GM23338 (cell line): ENCODE data around the gene SLC66A1. TPM values are rescaled to one million over a fixed set of nuclear protein-coding genes. Genes with fewer than 3 reads are reported as not detected.
A peak's percentile ranks its signal among the peaks of the same experiment; 100 is the strongest.

Experiments
- ATAC-seq: fragments of 200-7000 bp; cut with Tn5 transposase; 3 replicates; pipeline ENCODE4 v1.9.1; 2020
- DNase-seq: peaks from one replicate; pipeline ENCODE4 v3.0.0-alpha.2; 2015; ENCODE audit warnings: low spot score
- H2AFZ ChIP-seq: fragments of 200-600 bp; sonication (generic); 2 replicates; pipeline ENCODE4 v1.8.0; 2016; ENCODE audit warnings: antibody characterized with exemption, mild to moderate bottlenecking, moderate library complexity
- H3F3A ChIP-seq: fragments of 200-600 bp; sonication (generic); replicated peaks from 2 replicates; pipeline ENCODE4 v1.8.0; 2017; ENCODE audit warnings: antibody characterized with exemption, mixed run types, low read depth
- H3K27ac ChIP-seq: fragments of 200-600 bp; sonication (generic); 2 replicates; pipeline ENCODE4 v1.6.1; 2016; ENCODE audit warnings: low read depth
- H3K27me3 ChIP-seq: fragments of 200-600 bp; sonication (generic); 2 replicates; pipeline ENCODE4 v1.8.0; 2016; ENCODE audit warnings: mild to moderate bottlenecking, mixed run types, moderate library complexity; ENCODE audit not compliant: insufficient read depth
- H3K36me3 ChIP-seq: fragments of 200-600 bp; sonication (generic); 2 replicates; pipeline ENCODE4 v1.8.0; 2016; ENCODE audit warnings: mild to moderate bottlenecking; ENCODE audit not compliant: insufficient read depth
- H3K4me1 ChIP-seq: fragments of 200-600 bp; sonication (generic); 2 replicates; pipeline ENCODE4 v1.8.0; 2016; ENCODE audit warnings: mild to moderate bottlenecking, moderate library complexity; ENCODE audit not compliant: insufficient read depth
- H3K4me2 ChIP-seq: fragments of 200-600 bp; sonication (generic); 2 replicates; pipeline ENCODE4 v1.7.1; 2017; ENCODE audit warnings: mixed run types
- H3K4me3 ChIP-seq: fragments of 200-600 bp; sonication (generic); 2 replicates; pipeline ENCODE4 v1.6.1; 2016; ENCODE audit warnings: mixed run types
- H3K79me2 ChIP-seq: fragments of 200-600 bp; sonication (generic); replicated peaks from 2 replicates; pipeline ENCODE4 v1.8.0; 2017; ENCODE audit warnings: mild to moderate bottlenecking; ENCODE audit not compliant: insufficient read depth
- H3K9me2 ChIP-seq: fragments of 200-600 bp; sonication (generic); 2 replicates; pipeline ENCODE4 v1.8.0; 2017; ENCODE audit not compliant: insufficient read depth
- H4K20me1 ChIP-seq: fragments of 200-600 bp; sonication (generic); replicated peaks from 2 replicates; pipeline ENCODE4 v1.8.0; 2017; ENCODE audit warnings: mild to moderate bottlenecking; ENCODE audit not compliant: insufficient read depth
- H3K27ac Mint-ChIP-seq: 2 replicates; pipeline ENCODE4 v1.8.0; 2020; ENCODE audit warnings: inconsistent platforms, mild to moderate bottlenecking, moderate library complexity, mixed read lengths
- H3K27me3 Mint-ChIP-seq: 3 replicates; pipeline ENCODE4 v1.8.0; 2022; ENCODE audit warnings: low read depth, mild to moderate bottlenecking, moderate library complexity, mixed read lengths, inconsistent platforms; ENCODE audit not compliant: insufficient read depth, poor library complexity
- H3K36me3 Mint-ChIP-seq: 3 replicates; pipeline ENCODE4 v1.8.0; 2021; ENCODE audit warnings: low read depth, mild to moderate bottlenecking, inconsistent platforms, moderate library complexity, mixed read lengths
- H3K4me1 Mint-ChIP-seq: 3 replicates; pipeline ENCODE4 v1.8.0; 2020; ENCODE audit warnings: mild to moderate bottlenecking, inconsistent platforms, mixed read lengths
- H3K4me3 Mint-ChIP-seq: 3 replicates; pipeline ENCODE4 v1.8.0; 2021; ENCODE audit warnings: moderate library complexity, mild to moderate bottlenecking, inconsistent platforms, mixed read lengths
- H3K9me3 Mint-ChIP-seq: 3 replicates; pipeline ENCODE4 v1.8.0; 2020; ENCODE audit warnings: moderate library complexity, mild to moderate bottlenecking, inconsistent platforms, mixed read lengths
- CREB1 ChIP-seq: fragments of 250-450 bp; sonication (Bioruptor Pico); IDR thresholded peaks from 2 replicates; pipeline ENCODE4 v1.5.0; 2020; ENCODE audit warnings: low read depth, mild to moderate bottlenecking, moderate library complexity
- CTCF ChIP-seq, 2 experiments: fragments of 200-600 bp in 1 of 2; sonication (generic) in 1 of 2; conservative IDR thresholded peaks; 2 replicates each; pipeline versions ENCODE4 v1.5.1 to v1.6.1; 2016 to 2017; ENCODE audit warnings: antibody characterized with exemption in 2 of 2, low read depth in 2 of 2, mild to moderate bottlenecking in 2 of 2, moderate library complexity in 1 of 2
- POLR2AphosphoS5 ChIP-seq: IDR thresholded peaks from 2 replicates; pipeline ENCODE4 v1.6.1; 2016; ENCODE audit warnings: antibody characterized with exemption, low read depth
- REST ChIP-seq: IDR thresholded peaks from one replicate; pipeline ENCODE4 v1.6.1; 2018; ENCODE audit warnings: antibody characterized with exemption; ENCODE audit not compliant: unreplicated experiment
- STAT1 ChIP-seq: IDR thresholded peaks from one replicate; pipeline ENCODE4 v1.6.1; 2016; ENCODE audit warnings: antibody characterized with exemption; ENCODE audit not compliant: unreplicated experiment
- ZNF114 ChIP-seq: fragments of 250-450 bp; sonication (Bioruptor Pico); IDR thresholded peaks from 2 replicates; pipeline ENCODE4 v1.5.0; 2020; ENCODE audit warnings: mild to moderate bottlenecking, moderate library complexity
- ZNF462 ChIP-seq: fragments of 250-450 bp; sonication (Bioruptor Pico); IDR thresholded peaks from 2 replicates; pipeline ENCODE4 v1.5.0; 2020; ENCODE audit warnings: mild to moderate bottlenecking, moderate library complexity
- long read RNA-seq: library from polyadenylated mRNA; unstranded; transcript quantifications from one replicate; pipeline ENCODE4 v2.0.0, GENCODE V29; 2020; ENCODE audit not compliant: unreplicated experiment
- polyA plus RNA-seq: library from polyadenylated mRNA; unstranded; fragments of >200 nt; fragmentation: Nextera tagmentation; extraction: Ambion mirVana; gene quantifications from 2 replicates; pipeline ENCODE4 v1.2.1, GENCODE V29; 2016
- total RNA-seq: library from RNA; depleted of rRNA; stranded (reverse); fragments of >200 nt; shearing (Covaris generic); gene quantifications from 2 replicates; pipeline ENCODE4 v1.2.3, GENCODE V29; 2014; rRNA removed

The SLC66A1 gene
- total RNA-seq (19.7 and 24.4 TPM in 2 replicates), polyA plus RNA-seq (6.9 and 8.6 TPM in 2 replicates)
- long read RNA-seq, partial matches to known transcripts: 3 of 8 reads
- long read RNA-seq, other reads (novel, unspliced or antisense): 0 of 8 reads

GRCh38 chr1:19311931-19312781 is at the start of gene SLC66A1, which contains the start of gene AKR7A2:
TSS of gene SLC66A1 (plus strand) at chr1:19312326. CDS start at chr1:19317678, 5,352 bp downstream.
TSS of gene AKR7A2 (minus strand) at chr1:19312144. CDS start at chr1:19312124, 20 bp downstream.
- Histone ChIP-seq H3F3A (no peaks in the 10 kb centered on the region), H4K20me1 (0 out of 2 replicates have a peak, but pooled peaks cover 3% of the 10 kb centered on the region), H3K27ac (no peak within 1 kb of the TSS), H3K4me1 (0 out of 2 replicates have a peak, but pooled peaks cover 8% of the 10 kb centered on the region), H3K36me3 (no peaks in the 10 kb centered on the region), H3K4me3 (peak within 1 kb of the TSS; percentile 92), H2AFZ (peak within 1 kb of the TSS; percentile 76), H3K27me3 (peaks cover 10% of the 10 kb centered on the region), H3K79me2 (no peaks in the 10 kb centered on the region; the same call in 1 of the 2 replicates), H3K4me2 (peak within 1 kb of the TSS; percentile 96), H3K9me2 (no peaks in the 10 kb centered on the region)
- peak; percentile 87 for ATAC-seq
- peak within 1 kb of the TSS; percentile 84 for H3K4me3 Mint-ChIP-seq
- no peak within 1 kb of the TSS for H3K27ac Mint-ChIP-seq
- H3K27me3 Mint-ChIP-seq: peaks cover 5% of the 10 kb centered on the region
- DNase-seq: peak; percentile 95
- TF ChIP-seq CREB1 (CRISPR knock-in tag): no peak
- TF ChIP-seq POLR2AphosphoS5: peak; percentile 80
- peaks cover 19% of the 10 kb centered on the region for H3K4me1 Mint-ChIP-seq
- no peaks in the 10 kb centered on the region for H3K9me3 Mint-ChIP-seq
- peaks cover 12% of the 10 kb centered on the region for H3K36me3 Mint-ChIP-seq

- H3K9me2 ChIP-seq: no peaks in the 10 kb centered on the region
- H2AFZ ChIP-seq: no peak overlapping the region
- peaks cover 6% of the 10 kb centered on the region for H4K20me1 ChIP-seq
- ATAC-seq (peak; percentile 16; the same call in 2 of the 3 replicates), DNase-seq (no peak)
- no peaks in the 10 kb centered on the region for H3K79me2 ChIP-seq
- 0 out of 2 replicates have a peak, but pooled peaks cover 10% of the 10 kb centered on the region for H3F3A ChIP-seq
- H3K27ac ChIP-seq: no peak overlapping the region
- H3K4me2 ChIP-seq: no peak overlapping the region
- H3K4me1 Mint-ChIP-seq: no peaks in the 10 kb centered on the region
- H3K27me3 Mint-ChIP-seq: peaks cover 19% of the 10 kb centered on the region
- no peaks in the 10 kb centered on the region for H3K9me3 Mint-ChIP-seq
- no peaks in the 10 kb centered on the region for H3K4me1 ChIP-seq
- H3K27ac Mint-ChIP-seq: no peak overlapping the region
- peaks cover 15% of the 10 kb centered on the region for H3K36me3 ChIP-seq
- H3K4me3 ChIP-seq: no peak overlapping the region
- H3K27me3 ChIP-seq: no peaks in the 10 kb centered on the region
- peaks cover 32% of the 10 kb centered on the region for H3K36me3 Mint-ChIP-seq
- H3K4me3 Mint-ChIP-seq: no peak overlapping the region
- TF ChIP-seq REST (no peak), ZNF114 (no peak), CTCF (conservative IDR thresholded peaks at IDR 0.05; ENCODE audit: low read depth in 2 of 2) (no peak), STAT1 (no peak), ZNF462 (CRISPR knock-in tag) (no peak), POLR2AphosphoS5 (no peak)
Measured at GRCh38 chr1:19262744-19263143, 49.4 kb upstream of the SLC66A1 start.
